ENCODE data around the gene ATP6V0A1.

The ATP6V0A1 gene

DNA sequence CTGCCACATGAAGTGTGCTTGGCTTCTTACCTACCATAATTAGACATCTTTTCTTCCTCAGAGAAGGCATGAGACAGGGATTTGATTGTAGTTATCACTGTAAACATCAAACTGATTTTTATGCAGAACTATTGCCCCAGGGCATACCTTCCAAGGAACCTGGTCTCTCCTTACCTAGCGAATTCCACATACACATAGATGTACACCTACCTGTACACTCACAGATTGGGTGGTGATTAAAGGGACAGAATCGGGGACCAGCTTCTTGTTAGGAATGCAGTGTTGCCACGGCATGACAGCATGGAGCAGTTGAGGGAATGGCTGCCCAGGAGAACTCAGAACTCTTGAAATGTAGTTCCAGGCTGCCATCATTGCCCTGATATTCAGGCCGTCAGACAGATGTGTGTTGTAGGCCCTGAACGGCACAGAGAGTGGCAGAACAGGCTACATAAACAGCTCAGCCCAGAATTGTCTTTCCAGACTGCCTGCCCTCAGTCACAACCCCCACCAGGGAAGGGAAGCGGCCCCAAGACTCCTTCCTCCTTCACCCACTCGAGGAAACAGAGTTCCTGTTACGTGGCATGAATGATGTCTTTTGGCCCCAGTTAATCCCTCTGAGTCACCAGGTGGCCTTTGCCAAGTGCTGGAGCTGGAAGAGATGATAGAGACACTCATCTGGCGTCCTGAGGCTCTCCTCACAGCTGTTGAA lies 59.5 kb downstream of the ATP6V0A1 start:
- in situ Hi-C loops (cut with HindIII; ENCODE audit: low sequenced_read_pairs): loop anchor here (25.0 kb wide), 1 partner anchor 206 kb away; no protein-coding TSS in a partner anchor

DNA sequence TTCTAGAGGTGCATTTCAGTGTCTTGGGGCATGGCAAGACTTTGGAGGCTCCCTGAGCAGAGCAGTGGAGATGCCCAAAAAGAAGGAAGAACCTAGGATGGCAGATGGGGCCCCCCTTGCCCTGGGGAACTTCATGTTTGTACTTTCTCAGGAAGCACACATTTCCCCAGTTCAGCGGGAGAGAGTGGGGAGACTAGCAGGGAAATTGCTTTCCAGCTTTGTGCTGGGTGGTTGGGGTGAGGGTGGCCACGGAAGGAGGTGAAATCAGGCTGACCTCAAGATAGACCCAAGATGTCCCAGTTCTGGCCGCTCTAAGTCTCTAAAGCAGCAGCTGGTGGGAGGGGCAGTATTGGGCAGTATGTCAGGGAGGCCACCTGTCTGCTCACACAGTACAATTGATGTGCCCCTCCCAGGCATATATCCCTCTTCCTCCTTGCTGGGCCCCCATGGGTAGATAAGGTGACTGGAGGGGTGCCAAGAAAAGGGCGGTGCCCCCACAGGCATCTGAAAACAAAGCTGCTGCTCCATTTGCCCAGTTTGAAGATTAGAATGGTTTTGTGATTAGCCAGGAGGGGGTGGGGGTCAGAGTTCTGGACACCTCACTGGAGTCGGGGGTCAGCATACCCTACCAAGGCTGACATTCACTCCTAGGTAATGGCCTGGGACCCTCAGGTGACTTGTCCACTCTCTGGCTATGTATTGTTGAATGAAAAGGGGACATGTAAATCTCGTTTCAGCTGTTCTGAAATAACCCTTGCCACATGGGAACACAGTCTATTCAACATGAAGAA lies 60.3 kb downstream of the ATP6V0A1 start:
- in situ Hi-C loops (cut with HindIII; ENCODE audit: low sequenced_read_pairs): loop anchor here (25.0 kb wide), 1 partner anchor 207 kb away; no protein-coding TSS in a partner anchor

- in situ Hi-C loops (cut with HindIII; ENCODE audit: low sequenced_read_pairs): loop anchor here (25.0 kb wide), 1 partner anchor 208 kb away; no protein-coding TSS in a partner anchor
Measured at GRCh38 chr17:42519546-42520491, 61.1 kb downstream of the ATP6V0A1 start.

GRCh38 chr17:42520540-42520951 lies 61.9 kb downstream of the ATP6V0A1 start:
- in situ Hi-C loops (cut with HindIII; ENCODE audit: low sequenced_read_pairs): loop anchor here (25.0 kb wide), 1 partner anchor 208 kb away; no protein-coding TSS in a partner anchor

GRCh38 chr17:42521036-42521435 lies 62.4 kb downstream of the ATP6V0A1 start:
- in situ Hi-C loops (cut with HindIII; ENCODE audit: low sequenced_read_pairs): loop anchor here (25.0 kb wide), 1 partner anchor 209 kb away; no protein-coding TSS in a partner anchor

GRCh38 chr17:42521666-42522262 lies 63.1 kb downstream of the ATP6V0A1 start:
- in situ Hi-C loops (cut with HindIII; ENCODE audit: low sequenced_read_pairs): loop anchor here (25.0 kb wide), 1 partner anchor 209 kb away; no protein-coding TSS in a partner anchor

- in situ Hi-C loops (cut with HindIII; ENCODE audit: low sequenced_read_pairs): loop anchor here (25.0 kb wide), 1 partner anchor 210 kb away; no protein-coding TSS in a partner anchor
Measured at GRCh38 chr17:42522263-42522790, 63.6 kb downstream of the ATP6V0A1 start.

DNA sequence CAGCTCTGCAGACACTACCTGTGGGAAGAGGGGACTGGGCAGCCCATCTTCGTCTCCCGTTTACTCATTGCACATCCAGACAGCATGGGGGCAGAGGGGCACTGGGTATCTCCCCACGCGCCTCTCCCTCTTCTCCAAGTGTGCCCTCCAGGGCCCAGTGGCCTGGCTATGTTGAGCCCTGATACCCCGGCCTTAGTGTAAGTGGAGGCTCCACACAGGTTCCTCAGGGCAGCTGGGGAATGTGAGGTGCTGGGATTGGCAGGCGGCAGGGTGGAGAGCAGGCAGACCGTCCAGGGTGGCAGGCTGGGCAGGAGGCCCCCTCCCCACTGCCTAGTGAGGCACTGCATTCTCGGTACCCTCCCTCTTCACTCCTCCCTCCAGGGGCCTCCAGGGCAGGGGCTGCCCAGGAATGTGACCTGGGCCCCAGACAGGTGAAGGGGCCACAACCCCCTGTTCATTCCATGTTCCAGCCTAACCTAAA lies 64.2 kb downstream of the ATP6V0A1 start:
- in situ Hi-C loops (cut with HindIII; ENCODE audit: low sequenced_read_pairs): loop anchor here (25.0 kb wide), 1 partner anchor 211 kb away; no protein-coding TSS in a partner anchor

GRCh38 chr17:42525221-42525620 lies 66.5 kb downstream of the ATP6V0A1 start:
- in situ Hi-C loops (cut with HindIII; ENCODE audit: low sequenced_read_pairs): no loop called here

GRCh38 chr17:42526031-42526444 lies 67.4 kb downstream of the ATP6V0A1 start:
- in situ Hi-C loops (cut with HindIII; ENCODE audit: low sequenced_read_pairs): no loop called here

DNA sequence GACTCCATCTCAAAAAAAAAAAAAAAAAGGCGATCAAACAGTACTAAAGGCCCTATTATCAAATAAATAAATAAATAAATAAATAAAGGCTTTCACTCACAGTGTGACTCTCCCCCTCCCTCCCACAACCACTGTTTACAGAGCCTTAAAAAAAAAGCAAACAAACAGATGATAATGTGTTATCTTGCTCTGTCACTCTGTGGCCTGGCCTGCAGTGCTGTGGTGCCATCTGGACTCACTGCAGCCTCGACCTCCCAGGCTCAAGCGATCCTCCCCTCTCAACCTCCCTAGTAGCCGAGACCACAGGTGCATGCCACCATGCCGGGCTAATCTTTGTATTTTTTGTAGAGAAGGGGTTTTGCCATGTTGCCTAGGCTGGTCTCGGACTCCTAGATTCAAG lies 69.3 kb downstream of the ATP6V0A1 start:
- in situ Hi-C loops (cut with HindIII; ENCODE audit: low sequenced_read_pairs): no loop called here

DNA sequence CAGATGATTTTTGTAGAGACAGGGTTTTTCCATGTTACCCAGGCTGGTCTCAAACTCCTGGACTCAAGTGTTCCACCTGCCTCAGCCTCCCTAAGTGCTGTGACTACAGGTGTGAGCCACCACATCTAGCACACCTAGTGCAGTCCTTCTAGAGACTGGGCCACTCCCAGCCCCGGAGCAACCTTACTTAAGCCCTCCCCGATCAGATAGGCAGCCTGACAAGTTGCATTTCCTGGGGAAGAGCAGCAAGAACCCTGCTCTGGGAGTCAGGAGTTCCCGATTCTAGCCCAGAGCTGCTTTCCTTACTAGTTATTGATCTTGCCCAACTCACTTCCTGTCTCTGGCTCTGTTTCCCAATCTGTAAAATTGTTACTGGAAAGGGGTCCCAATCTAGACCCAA lies 70.4 kb downstream of the ATP6V0A1 start:
- in situ Hi-C loops (cut with HindIII; ENCODE audit: low sequenced_read_pairs): no loop called here

DNA sequence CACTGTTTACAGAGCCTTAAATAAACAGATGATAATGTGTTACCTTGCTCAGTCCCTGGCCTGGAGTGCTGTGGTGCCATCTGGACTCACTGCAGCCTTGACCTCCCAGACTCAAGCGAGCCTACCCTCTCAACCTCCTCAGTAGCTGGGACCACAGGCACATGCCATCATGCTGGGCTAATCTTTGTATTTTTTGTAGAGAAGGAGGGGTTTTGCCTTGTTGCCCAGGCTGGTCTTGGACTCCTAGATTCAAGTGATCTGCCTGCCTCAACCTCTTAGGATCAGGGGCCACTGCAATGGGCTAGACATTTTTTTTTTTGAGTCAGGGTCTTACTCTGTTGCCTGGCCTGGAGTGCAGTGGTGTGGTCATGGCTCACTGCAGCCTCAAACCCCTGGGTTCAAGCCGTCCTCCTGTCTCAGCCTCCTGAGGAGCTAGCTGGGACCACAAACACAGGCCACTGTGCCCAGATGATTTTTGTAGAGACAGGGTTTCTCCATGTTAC lies 72.3 kb downstream of the ATP6V0A1 start:
- in situ Hi-C loops (cut with HindIII; ENCODE audit: low sequenced_read_pairs): no loop called here

DNA sequence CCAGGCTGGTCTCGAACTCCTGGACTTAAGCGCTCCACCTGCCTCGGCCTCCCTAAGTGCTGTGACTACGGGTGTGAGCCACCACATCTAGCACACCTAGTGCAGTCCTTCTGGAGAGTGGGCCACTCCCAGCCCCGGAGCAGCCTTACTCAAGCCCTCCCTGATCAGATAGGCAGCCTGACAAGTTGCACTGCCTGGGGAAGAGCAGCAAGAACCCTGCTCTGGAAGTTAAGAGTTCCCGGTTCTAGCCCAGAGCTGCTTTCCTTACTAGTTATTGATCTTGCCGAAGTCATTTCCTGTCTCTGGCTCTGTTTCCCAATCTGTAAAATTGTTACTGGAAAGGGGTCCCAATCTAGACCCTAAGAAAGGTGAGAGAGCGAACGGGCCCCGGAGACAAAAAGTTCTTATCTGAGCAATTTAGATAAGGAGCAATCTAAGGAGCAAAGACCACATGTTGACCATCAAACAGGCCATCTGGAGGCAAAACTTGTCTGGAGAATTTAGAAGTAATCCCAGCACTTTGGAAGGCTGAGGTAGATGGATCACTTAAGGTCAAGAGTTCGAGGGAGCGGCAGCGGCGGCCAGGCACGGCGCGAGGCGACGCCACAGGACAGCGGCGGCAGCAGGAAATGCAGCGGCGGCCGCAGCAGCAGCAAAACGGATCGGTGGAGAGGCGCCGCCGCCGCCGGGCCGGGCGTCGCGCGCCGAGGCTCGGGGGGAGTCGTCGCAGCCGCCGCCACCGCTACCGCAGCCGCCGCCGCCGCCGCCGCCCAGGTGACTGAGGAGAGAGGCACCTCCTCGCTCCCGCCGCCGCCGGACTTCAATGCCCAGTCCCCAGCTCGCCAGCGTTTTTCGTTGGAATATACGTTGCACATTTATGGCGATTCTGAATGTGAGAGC lies 73.0 kb downstream of the ATP6V0A1 start:
- in situ Hi-C loops (cut with HindIII; ENCODE audit: low sequenced_read_pairs): no loop called here

DNA sequence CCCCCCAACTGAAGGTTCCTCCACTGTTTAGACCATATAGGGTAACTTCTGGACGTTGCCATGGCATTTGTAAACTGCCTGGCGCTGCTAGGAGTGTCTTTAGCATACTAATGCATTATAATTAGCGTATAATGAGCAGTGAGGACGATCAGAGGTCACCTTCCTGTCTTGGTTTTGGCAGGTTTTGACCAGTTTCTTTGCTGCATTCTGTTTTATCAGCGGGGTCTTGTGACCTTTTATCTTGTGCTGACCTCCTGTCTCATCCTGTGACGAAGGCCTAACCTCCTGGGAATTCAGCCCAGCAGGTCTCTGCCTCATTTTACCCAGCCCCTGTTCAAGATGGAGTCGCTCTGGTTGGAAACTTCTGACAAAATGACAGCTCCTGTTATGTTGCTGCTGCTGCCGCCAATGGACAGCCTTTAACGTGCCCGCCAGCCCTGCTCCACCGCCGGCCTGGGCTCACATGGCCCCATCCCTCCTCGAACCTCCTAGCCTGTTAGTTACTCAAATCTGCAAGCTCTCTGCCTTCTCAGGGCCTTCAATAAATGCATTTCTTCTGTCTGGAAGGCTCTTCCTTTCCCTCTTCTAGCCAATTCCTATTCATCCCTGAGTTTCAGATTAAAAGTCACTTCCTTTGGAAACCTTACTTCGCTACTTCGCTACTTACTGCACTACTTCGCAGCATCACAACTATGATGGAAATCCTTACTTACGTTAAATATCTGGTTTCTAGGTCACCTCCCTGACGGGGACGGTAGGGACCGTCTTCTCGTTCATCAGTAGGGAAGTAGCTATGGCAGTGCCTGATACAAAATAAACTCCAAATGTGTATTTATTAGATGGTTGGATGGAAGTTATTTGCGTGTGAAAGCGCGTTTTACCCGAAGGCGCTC lies 76.7 kb downstream of the ATP6V0A1 start:
- in situ Hi-C loops (cut with HindIII; ENCODE audit: low sequenced_read_pairs): no loop called here

- in situ Hi-C loops (cut with HindIII; ENCODE audit: low sequenced_read_pairs): no loop called here
Measured at GRCh38 chr17:42536048-42536371, 77.3 kb downstream of the ATP6V0A1 start, which contains the start of gene NAGLU. TSS of gene NAGLU (plus strand) at chr17:42536241. CDS start at chr17:42536273, 32 bp downstream.

DNA sequence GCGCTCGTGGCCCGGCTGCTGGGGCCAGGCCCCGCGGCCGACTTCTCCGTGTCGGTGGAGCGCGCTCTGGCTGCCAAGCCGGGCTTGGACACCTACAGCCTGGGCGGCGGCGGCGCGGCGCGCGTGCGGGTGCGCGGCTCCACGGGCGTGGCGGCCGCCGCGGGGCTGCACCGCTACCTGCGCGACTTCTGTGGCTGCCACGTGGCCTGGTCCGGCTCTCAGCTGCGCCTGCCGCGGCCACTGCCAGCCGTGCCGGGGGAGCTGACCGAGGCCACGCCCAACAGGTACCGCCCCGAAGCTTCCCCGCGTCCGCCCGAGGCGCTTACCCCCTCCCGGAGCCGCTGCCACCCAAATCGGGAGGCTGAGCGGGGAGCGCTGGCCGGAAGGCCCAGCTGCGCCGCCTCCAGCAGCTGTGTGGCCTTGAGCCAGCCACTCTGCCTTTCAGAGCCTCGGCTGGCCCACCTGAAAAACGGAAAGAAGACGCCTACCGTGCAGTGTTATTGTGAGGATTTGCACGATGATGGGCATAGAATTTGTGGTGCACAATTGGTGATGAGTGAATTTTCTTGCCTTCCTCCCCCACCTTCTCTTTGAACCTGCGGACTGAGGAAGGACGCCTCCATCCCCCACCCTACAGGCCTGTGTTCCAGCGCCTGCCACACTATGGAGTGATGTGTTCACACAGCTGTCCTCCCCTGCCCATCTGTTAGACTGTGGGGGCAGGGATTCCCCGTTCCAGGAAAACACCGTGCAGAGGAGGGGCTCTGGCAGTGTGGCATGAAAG lies 77.9 kb downstream of the ATP6V0A1 start:
- in situ Hi-C loops (cut with HindIII; ENCODE audit: low sequenced_read_pairs): no loop called here

Measured in DLD1 (cell line).